H9 (cell line): Measurements from ENCODE around the gene PELO. TPM values are rescaled to one million over a fixed set of nuclear protein-coding genes. Genes with fewer than 3 reads are reported as not detected.
A peak's percentile ranks its signal among the peaks of the same experiment; 100 is the strongest.

Experiments used
- DNase-seq: peaks from one replicate; pipeline ENCODE4 v3.0.0-alpha.2; 2017
- H2AFZ ChIP-seq: one replicate; pipeline ENCODE4 v1.6.1; 2013; ENCODE audit warnings: mild to moderate bottlenecking, low read length, control low read depth, moderate library complexity
- H2AK5ac ChIP-seq: 2 replicates; pipeline ENCODE4 v1.6.1; 2013; ENCODE audit warnings: low read length, control low read depth, mixed read lengths; ENCODE audit not compliant: insufficient read length
- H2BK120ac ChIP-seq: one replicate; pipeline ENCODE4 v1.6.1; 2013; ENCODE audit warnings: low read depth, mild to moderate bottlenecking, low read length, control low read depth, inconsistent platforms; ENCODE audit not compliant: poor library complexity, severe bottlenecking
- H2BK12ac ChIP-seq: 2 replicates; pipeline ENCODE4 v1.6.1; 2013; ENCODE audit warnings: low read length, control low read depth, mixed read lengths, low read depth; ENCODE audit not compliant: insufficient read length
- H2BK15ac ChIP-seq: 2 replicates; pipeline ENCODE4 v1.6.1; 2013; ENCODE audit warnings: low read depth, low read length, control low read depth
- H2BK20ac ChIP-seq: one replicate; pipeline ENCODE4 v1.6.1; 2013; ENCODE audit warnings: low read depth, mild to moderate bottlenecking, low read length, control low read depth, inconsistent platforms; ENCODE audit not compliant: poor library complexity, severe bottlenecking
- H2BK5ac ChIP-seq: 2 replicates; pipeline ENCODE4 v1.6.1; 2013; ENCODE audit warnings: low read length, control low read depth, mixed read lengths; ENCODE audit not compliant: insufficient read length
- H3K14ac ChIP-seq: 2 replicates; pipeline ENCODE4 v1.6.1; 2013; ENCODE audit warnings: low read length, control low read depth; ENCODE audit not compliant: insufficient read depth
- H3K18ac ChIP-seq: 2 replicates; pipeline ENCODE4 v1.6.1; 2013; ENCODE audit warnings: low read depth, mild to moderate bottlenecking, mixed read lengths, low read length, control low read depth; ENCODE audit not compliant: insufficient read length
- H3K23ac ChIP-seq: 2 replicates; pipeline ENCODE4 v1.6.1; 2013; ENCODE audit warnings: low read length, control low read depth, mixed read lengths, low read depth; ENCODE audit not compliant: insufficient read length
- H3K23me2 ChIP-seq: 2 replicates; pipeline ENCODE4 v1.6.1; 2013; ENCODE audit warnings: low read depth, mild to moderate bottlenecking, mixed read lengths, low read length, control low read depth; ENCODE audit not compliant: insufficient read length, poor library complexity, severe bottlenecking
- H3K27ac ChIP-seq: 2 replicates; pipeline ENCODE4 v1.5.1; 2013; ENCODE audit warnings: low read length, control low read depth, mixed read lengths, low read depth; ENCODE audit not compliant: insufficient read length
- H3K27me3 ChIP-seq: 2 replicates; pipeline ENCODE4 v1.6.1; 2013; ENCODE audit warnings: low read length, control low read depth, inconsistent platforms; ENCODE audit not compliant: insufficient read depth
- H3K4ac ChIP-seq: 2 replicates; pipeline ENCODE4 v1.6.1; 2013; ENCODE audit warnings: low read depth, mild to moderate bottlenecking, control low read depth, inconsistent platforms, low read length, moderate library complexity
- H3K4me1 ChIP-seq: 2 replicates; pipeline ENCODE4 v1.6.1; 2013; ENCODE audit warnings: low read length, control low read depth, inconsistent platforms; ENCODE audit not compliant: insufficient read depth
- H3K4me2 ChIP-seq: 2 replicates; pipeline ENCODE4 v1.6.1; 2013; ENCODE audit warnings: low read length, control low read depth, mixed read lengths; ENCODE audit not compliant: insufficient read length, insufficient read depth
- H3K56ac ChIP-seq: 2 replicates; pipeline ENCODE4 v1.6.1; 2013; ENCODE audit warnings: low read depth, mild to moderate bottlenecking, mixed read lengths, low read length, control low read depth; ENCODE audit not compliant: insufficient read length
- H3K79me1 ChIP-seq: 2 replicates; pipeline ENCODE4 v1.6.1; 2013; ENCODE audit warnings: low read depth, mild to moderate bottlenecking, moderate library complexity, low read length, control low read depth, inconsistent platforms; ENCODE audit not compliant: insufficient read depth, poor library complexity, severe bottlenecking
- H3K79me2 ChIP-seq: 2 replicates; pipeline ENCODE4 v1.6.1; 2013; ENCODE audit warnings: low read length, control low read depth, inconsistent platforms; ENCODE audit not compliant: insufficient read depth
- H3K9ac ChIP-seq: 2 replicates; pipeline ENCODE4 v1.6.1; 2013; ENCODE audit warnings: low read length, control low read depth, mixed read lengths; ENCODE audit not compliant: insufficient read length; ENCODE audit errors: extremely low read depth
- H3K9me3 ChIP-seq: one replicate; pipeline ENCODE4 v1.6.1; 2013; ENCODE audit warnings: low read depth, low read length, inconsistent platforms; ENCODE audit not compliant: control insufficient read depth
- H3T11ph ChIP-seq: one replicate; pipeline ENCODE4 v1.6.1; 2013; ENCODE audit warnings: mild to moderate bottlenecking, low read length, control low read depth, inconsistent platforms
- H4K20me1 ChIP-seq: one replicate; pipeline ENCODE4 v1.6.1; 2013; ENCODE audit not compliant: control insufficient read depth, insufficient read length, insufficient read depth
- H4K5ac ChIP-seq: 2 replicates; pipeline ENCODE4 v1.6.1; 2013; ENCODE audit warnings: low read depth, mild to moderate bottlenecking, mixed read lengths, low read length, control low read depth; ENCODE audit not compliant: insufficient read length
- H4K8ac ChIP-seq: replicated peaks from 2 replicates; pipeline ENCODE4 v1.6.1; 2013; ENCODE audit warnings: low read length, control low read depth, mixed read lengths, low read depth; ENCODE audit not compliant: insufficient read length
- H4K91ac ChIP-seq: 2 replicates; pipeline ENCODE4 v1.6.1; 2013; ENCODE audit warnings: low read depth, mild to moderate bottlenecking, moderate library complexity, mixed read lengths, low read length, control low read depth; ENCODE audit not compliant: insufficient read length
- H3K27ac Mint-ChIP-seq, 3 experiments: 2 replicates in 2 of 3; 3 replicates in 1 of 3; pipeline ENCODE4 v1.8.0; 2020 to 2021; ENCODE audit warnings: mixed read lengths in 3 of 3, mild to moderate bottlenecking in 1 of 3, moderate library complexity in 1 of 3
- H3K27me3 Mint-ChIP-seq: 2 replicates; pipeline ENCODE4 v1.8.0; 2021; ENCODE audit warnings: low read depth, mild to moderate bottlenecking, moderate library complexity, mixed read lengths
- H3K36me3 Mint-ChIP-seq, 3 experiments: 2 replicates in 2 of 3; 3 replicates in 1 of 3; pipeline ENCODE4 v1.8.0; 2020 to 2021; ENCODE audit warnings: low read depth in 3 of 3, mixed read lengths in 3 of 3; ENCODE audit not compliant: insufficient read depth in 1 of 3
- H3K4me1 Mint-ChIP-seq, 2 experiments: 2 replicates each; pipeline ENCODE4 v1.8.0; 2020; ENCODE audit warnings: mixed read lengths in 2 of 2
- H3K4me3 Mint-ChIP-seq, 2 experiments: 2 replicates in 1 of 2; 3 replicates in 1 of 2; pipeline ENCODE4 v1.8.0; 2020 to 2021; ENCODE audit warnings: mild to moderate bottlenecking in 2 of 2, mixed read lengths in 2 of 2, moderate library complexity in 1 of 2
- H3K9me3 Mint-ChIP-seq, 2 experiments: 2 replicates in 1 of 2; 3 replicates in 1 of 2; pipeline ENCODE4 v1.8.0; 2020; ENCODE audit warnings: mild to moderate bottlenecking in 2 of 2, mixed read lengths in 2 of 2, moderate library complexity in 1 of 2
- WGBS: extraction: QIAGEN DNeasy Blood & Tissue Kit; methylation state at CpG from one replicate; pipeline ENCODE4 v1.1.7; 2013; ENCODE audit warnings: missing lambda C conversion rate, low lambda C conversion rate, mixed read lengths; ENCODE audit not compliant: insufficient read length; ENCODE audit errors: extremely low coverage; 5-methylcytosine and 5-hydroxymethylcytosine counted together
- total RNA-seq: library from RNA; stranded (reverse); gene quantifications from 2 replicates; pipeline ENCODE4 v1.2.1, GENCODE V29; 2021
- TF ChIP-seq, protein P1 (sequence below): fragments of 200-600 bp; sonication (generic); conservative IDR thresholded peaks from 3 replicates; pipeline ENCODE4 v1.8.0; 2021; ENCODE audit warnings: antibody characterized with exemption, mild to moderate bottlenecking

Gene PELO
- total RNA-seq, 1 experiment from 2014 or later, result 20.3 TPM

GRCh38 chr5:52743529-52743928, 44.2 kb upstream of the PELO start:
- Histone ChIP-seq H3K27me3 (no peaks in the 10 kb centered on the region), H3K23me2 (no peaks in the 10 kb centered on the region), H3K23ac (no peak overlapping the region), H3K56ac (no peak overlapping the region), H4K20me1 (no peaks in the 10 kb centered on the region), H2BK12ac (no peak overlapping the region), H3K4ac (no peak overlapping the region), H3K14ac (no peak overlapping the region), H3K4me2 (no peak overlapping the region), H3K27ac (no peak overlapping the region), H2BK20ac (no peak overlapping the region), H3K9me3 (no peaks in the 10 kb centered on the region), H2AFZ (no peak overlapping the region), H3K9ac (no peak overlapping the region), H2BK120ac (no peak overlapping the region), H4K8ac (no peak overlapping the region), H3K4me1 (no peaks in the 10 kb centered on the region), H2BK5ac (no peak overlapping the region), H4K91ac (no peak overlapping the region), H2BK15ac (no peak overlapping the region), H3T11ph (no peak overlapping the region), H2AK5ac (no peak overlapping the region), H4K5ac (no peak overlapping the region), H3K79me2 (no peaks in the 10 kb centered on the region), H3K18ac (no peak overlapping the region), H3K79me1 (no peaks in the 10 kb centered on the region)
- Mint-ChIP-seq H3K9me3 (no peaks in the 10 kb centered on the region), H3K4me1 (no peaks in the 10 kb centered on the region), H3K27ac (0 out of 7 replicates have a peak overlapping the region, but pooled peaks of 1 of the 3 experiments have one; percentile 2), H3K27me3 (no peaks in the 10 kb centered on the region), H3K36me3 (no peaks in the 10 kb centered on the region), H3K4me3 (no peak overlapping the region)
- DNase-seq, result no peak
- TF ChIP-seq, protein P1, sequence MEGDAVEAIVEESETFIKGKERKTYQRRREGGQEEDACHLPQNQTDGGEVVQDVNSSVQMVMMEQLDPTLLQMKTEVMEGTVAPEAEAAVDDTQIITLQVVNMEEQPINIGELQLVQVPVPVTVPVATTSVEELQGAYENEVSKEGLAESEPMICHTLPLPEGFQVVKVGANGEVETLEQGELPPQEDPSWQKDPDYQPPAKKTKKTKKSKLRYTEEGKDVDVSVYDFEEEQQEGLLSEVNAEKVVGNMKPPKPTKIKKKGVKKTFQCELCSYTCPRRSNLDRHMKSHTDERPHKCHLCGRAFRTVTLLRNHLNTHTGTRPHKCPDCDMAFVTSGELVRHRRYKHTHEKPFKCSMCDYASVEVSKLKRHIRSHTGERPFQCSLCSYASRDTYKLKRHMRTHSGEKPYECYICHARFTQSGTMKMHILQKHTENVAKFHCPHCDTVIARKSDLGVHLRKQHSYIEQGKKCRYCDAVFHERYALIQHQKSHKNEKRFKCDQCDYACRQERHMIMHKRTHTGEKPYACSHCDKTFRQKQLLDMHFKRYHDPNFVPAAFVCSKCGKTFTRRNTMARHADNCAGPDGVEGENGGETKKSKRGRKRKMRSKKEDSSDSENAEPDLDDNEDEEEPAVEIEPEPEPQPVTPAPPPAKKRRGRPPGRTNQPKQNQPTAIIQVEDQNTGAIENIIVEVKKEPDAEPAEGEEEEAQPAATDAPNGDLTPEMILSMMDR, result no peak
- no CpG with 5 or more reads among the region's 3 CpGs for WGBS
